ENCODE results near the gene VPS39. TPM values are rescaled to one million over a fixed set of nuclear protein-coding genes. Genes with fewer than 3 reads are reported as not detected.

VPS39 gene
- total RNA-seq, 2 experiments from 2014 or later = 40.6 to 46.1 TPM

GRCh38 chr15:42108806-42109205, 99.3 kb downstream of the VPS39 start:
- CTCF ChIA-PET = no interaction called here
- POLR2A ChIA-PET = no interaction called here

Other genes starting within 250 kb of the VPS39 start
- gene EHD4, start 235.7 kb downstream of the VPS39 start, total RNA-seq = 10 to 100 TPM; 25.8 TPM
- gene PLA2G4E, start 187.3 kb downstream of the VPS39 start, total RNA-seq = not detected
- not detected for gene PLA2G4D, start 113.7 kb downstream of the VPS39 start, total RNA-seq
- not detected for gene PLA2G4F, start 51.7 kb downstream of the VPS39 start, total RNA-seq
- gene GANC, start 64.9 kb upstream of the VPS39 start, total RNA-seq = 10 to 100 TPM; 18.2 to 20.4 TPM
- 10 to 100 TPM; 34.7 to 37.5 TPM for gene TMEM87A, start 65.1 kb upstream of the VPS39 start, total RNA-seq
- gene CAPN3, start 151.2 kb upstream of the VPS39 start, total RNA-seq = 1 to 10 TPM; 2.5 to 3.2 TPM

Data from activated CD8-positive, alpha-beta memory T cell treated with anti-CD3 and anti-CD28 coated beads for 36 hours (primary cell).